NCI-H345 (cell line): ENCODE results near the gene USP14.

Experiments
- DNase-seq: peaks from one replicate; lab custom pipeline; 2025; lab: John Stamatoyannopoulos, UW

Gene USP14

GRCh38 chr18:227902-228301 is 69.5 kb downstream of the USP14 start:
- no peak for DNase-seq

GRCh38 chr18:228586-228985 is 70.2 kb downstream of the USP14 start:
- DNase-seq: no peak

- no peak for DNase-seq
Measured at GRCh38 chr18:231563-231962, 73.2 kb downstream of the USP14 start.

- no peak for DNase-seq
Measured at GRCh38 chr18:240175-240574, 81.8 kb downstream of the USP14 start.

GRCh38 chr18:245282-245847 is 87.0 kb downstream of the USP14 start:
- no peak for DNase-seq

GRCh38 chr18:248053-248452 is 89.7 kb downstream of the USP14 start:
- no peak for DNase-seq

GRCh38 chr18:250685-251084 is 92.3 kb downstream of the USP14 start:
- DNase-seq: no peak

- no peak for DNase-seq
Measured at GRCh38 chr18:251572-251971, 93.2 kb downstream of the USP14 start.

- no peak for DNase-seq
Measured at GRCh38 chr18:253121-253520, 94.8 kb downstream of the USP14 start.

- no peak for DNase-seq
Measured at GRCh38 chr18:255171-255570, 96.8 kb downstream of the USP14 start.

GRCh38 chr18:260547-260946 is 102.2 kb downstream of the USP14 start:
- DNase-seq: no peak

- no peak for DNase-seq
Measured at GRCh38 chr18:261398-262073, 103.2 kb downstream of the USP14 start.
